BJ (cell line): ENCODE results near the gene WNK1. TPM values are rescaled to one million over a fixed set of nuclear protein-coding genes. Genes with fewer than 3 reads are reported as not detected.

Experiments used
- CTCF ChIA-PET: fragments of 350-600 bp; formaldehyde crosslinking; extraction: SDS; loops from one replicate; lab custom pipeline; 2021; ENCODE audit warnings: antibody characterized with exemption, inconsistent platforms; lab: Yijun Ruan, JAX
- POLR2A ChIA-PET: fragments of 300-600 bp; sonication (Branson Sonifier 250); formaldehyde crosslinking; extraction: SDS; loops from one replicate; lab custom pipeline; 2021; ENCODE audit warnings: antibody characterized with exemption; lab: Charles Lee
- DNase-seq: peaks from one replicate; pipeline ENCODE4 v3.0.0-alpha.2; 2011; ENCODE audit warnings: low read depth
- H3K27me3 ChIP-seq: 2 replicates; pipeline ENCODE4 v1.6.0; 2011; ENCODE audit warnings: low read length; ENCODE audit not compliant: control insufficient read depth, insufficient read depth
- H3K36me3 ChIP-seq: 2 replicates; pipeline ENCODE4 v1.5.1; 2011; ENCODE audit warnings: low read length; ENCODE audit not compliant: control insufficient read depth, insufficient read depth
- H3K4me3 ChIP-seq: 2 replicates; pipeline ENCODE4 v1.5.1; 2011; ENCODE audit warnings: low read depth, mild to moderate bottlenecking, control low read depth, low read length
- CTCF ChIP-seq: IDR thresholded peaks from 2 replicates; pipeline ENCODE4 v1.5.1; 2011; ENCODE audit warnings: low read depth, mild to moderate bottlenecking, control low read depth, inconsistent platforms, low read length, moderate library complexity; ENCODE audit not compliant: insufficient read depth
- polyA plus RNA-seq: library from polyadenylated mRNA; depleted of rRNA; stranded (reverse); fragments of >200 nt; gene quantifications from 2 replicates; pipeline ENCODE4 v1.2.3, GENCODE V29; 2011

The WNK1 gene
- polyA plus RNA-seq, 1 experiment, result 45.2 TPM

- no peaks in the 10 kb centered on the region for H3K36me3 ChIP-seq
- ChIA-PET POLR2A (no interaction called here), CTCF (interaction anchor here (1.7 kb wide), 1 partner anchor 51 kb away, joined by 3 read pairs; no protein-coding TSS in a partner anchor)
- TF ChIP-seq CTCF, result no peak
- H3K4me3 ChIP-seq, result no peak overlapping the region
- no peak for DNase-seq
- H3K27me3 ChIP-seq, result no peaks in the 10 kb centered on the region; the same call in none of the 2 replicates
Measured at GRCh38 chr12:713281-713875, 39.0 kb upstream of the WNK1 start.

- no peak for DNase-seq
- no peaks in the 10 kb centered on the region; the same call in none of the 2 replicates for H3K27me3 ChIP-seq
- no peaks in the 10 kb centered on the region for H3K36me3 ChIP-seq
- no peak overlapping the region for H3K4me3 ChIP-seq
- no peak for TF ChIP-seq CTCF
- ChIA-PET POLR2A (no interaction called here), CTCF (no interaction called here)
Measured at GRCh38 chr12:716506-716905, 35.9 kb upstream of the WNK1 start.

- ChIA-PET POLR2A (no interaction called here), CTCF (no interaction called here)
- H3K4me3 ChIP-seq, result no peak overlapping the region
- H3K27me3 ChIP-seq, result no peaks in the 10 kb centered on the region; the same call in 1 of the 2 replicates
- H3K36me3 ChIP-seq, result no peaks in the 10 kb centered on the region
- TF ChIP-seq CTCF, result no peak
- no peak for DNase-seq
Measured at GRCh38 chr12:718756-719102, 33.6 kb upstream of the WNK1 start.

GRCh38 chr12:720231-720941 lies 32.0 kb upstream of the WNK1 start:
- no peak for TF ChIP-seq CTCF
- Histone ChIP-seq H3K4me3 (no peak overlapping the region), H3K27me3 (no peaks in the 10 kb centered on the region; the same call in 1 of the 2 replicates), H3K36me3 (no peaks in the 10 kb centered on the region)
- no peak for DNase-seq
- ChIA-PET CTCF (interaction anchor here (0.9 kb wide), 1 partner anchor 145 kb away, joined by 3 read pairs; no protein-coding TSS in a partner anchor), POLR2A (no interaction called here)

GRCh38 chr12:724194-724855 lies 28.1 kb upstream of the WNK1 start:
- POLR2A ChIA-PET, result interaction anchor here (0.6 kb wide), 1 partner anchor 35 kb away, joined by 3 read pairs; no protein-coding TSS in a partner anchor
- Histone ChIP-seq H3K36me3 (no peaks in the 10 kb centered on the region), H3K4me3 (no peak overlapping the region), H3K27me3 (peaks cover 2% of the 10 kb centered on the region; the same call in 1 of the 2 replicates)
- CTCF ChIA-PET, result no interaction called here
- no peak for DNase-seq
- no peak for TF ChIP-seq CTCF
